Esophagus (tissue), 2 donors: ENCODE results near the gene IFNL1. TPM values are rescaled to one million over a fixed set of nuclear protein-coding genes. Genes with fewer than 3 reads are reported as not detected.

Experiments
- H3K27ac ChIP-seq, 2 donors: one replicate each; pipeline ENCODE4 v1.5.1; 2013; ENCODE audit warnings: low read depth in 2 of 2, mild to moderate bottlenecking in 2 of 2, inconsistent platforms in 1 of 2, low read length in 1 of 2, moderate library complexity in 1 of 2
- H3K27me3 ChIP-seq, 2 donors: one replicate each; pipeline ENCODE4 v1.6.1; 2013; ENCODE audit warnings: low read length in 2 of 2, control low read depth in 1 of 2, mild to moderate bottlenecking in 1 of 2; ENCODE audit not compliant: insufficient read depth in 2 of 2, control insufficient read depth in 1 of 2
- H3K36me3 ChIP-seq, 2 donors: one replicate each; pipeline ENCODE4 v1.6.1; 2013; ENCODE audit warnings: low read length in 1 of 2; ENCODE audit not compliant: control insufficient read depth in 2 of 2, insufficient read depth in 2 of 2
- H3K4me1 ChIP-seq, 2 donors: one replicate each; pipeline ENCODE4 v1.6.1; 2013; ENCODE audit warnings: low read length in 1 of 2; ENCODE audit not compliant: control insufficient read depth in 2 of 2, insufficient read depth in 2 of 2
- H3K4me3 ChIP-seq, 2 donors: one replicate each; pipeline ENCODE4 v1.5.1; 2013; ENCODE audit warnings: low read length in 2 of 2, mild to moderate bottlenecking in 2 of 2, low read depth in 1 of 2, moderate library complexity in 1 of 2
- H3K9me3 ChIP-seq, 2 donors: one replicate each; pipeline ENCODE4 v1.6.1; 2013; ENCODE audit warnings: mild to moderate bottlenecking in 2 of 2, low read depth in 1 of 2, low read length in 1 of 2, moderate library complexity in 1 of 2; ENCODE audit not compliant: control insufficient read depth in 2 of 2, insufficient read depth in 1 of 2
- WGBS, 2 donors: extraction: QIAGEN DNeasy Blood & Tissue Kit; methylation state at CpG; one replicate each; pipeline ENCODE4 v1.1.7; 2013; 5-methylcytosine and 5-hydroxymethylcytosine counted together
- polyA plus RNA-seq, 2 donors: library from polyadenylated mRNA; stranded (reverse); fragments of 200-250 nt; gene quantifications; one replicate each; pipeline ENCODE4 v1.2.3, GENCODE V29; 2013
- donor health status: healthy with polysubstance abuse.
- donor health status: Bipolar disorder and iron deficiency.

Gene IFNL1
- polyA plus RNA-seq, 2 donors = not detected

GRCh38 chr19:39317476-39317875 lies 21.3 kb downstream of the IFNL1 start:
- H3K4me3 ChIP-seq = no peak overlapping the region
- peaks cover 3 to 4% of the 10 kb centered on the region in 2 donors for H3K4me1 ChIP-seq
- no peaks in the 10 kb centered on the region for H3K9me3 ChIP-seq
- H3K36me3 ChIP-seq = no peaks in the 10 kb centered on the region
- H3K27me3 ChIP-seq = no peaks in the 10 kb centered on the region
- H3K27ac ChIP-seq = no peak overlapping the region
- 92 to 97% methylated on average over 4 of the region's 4 CpGs for WGBS, 2 donors

- 95 to 97% methylated on average over 5 of the region's 5 CpGs for WGBS, 2 donors
- H3K4me3 ChIP-seq = no peak overlapping the region
- H3K36me3 ChIP-seq = no peaks in the 10 kb centered on the region
- H3K27ac ChIP-seq = no peak overlapping the region
- no peaks in the 10 kb centered on the region for H3K9me3 ChIP-seq
- peaks cover 3 to 4% of the 10 kb centered on the region in 2 donors for H3K4me1 ChIP-seq
- no peaks in the 10 kb centered on the region for H3K27me3 ChIP-seq
Observed at GRCh38 chr19:39318071-39318470, 21.9 kb downstream of the IFNL1 start.

GRCh38 chr19:39318690-39319089 lies 22.5 kb downstream of the IFNL1 start:
- Histone ChIP-seq H3K4me1 (peaks cover 3 to 4% of the 10 kb centered on the region in 2 donors), H3K27me3 (no peaks in the 10 kb centered on the region), H3K4me3 (no peak overlapping the region), H3K27ac (no peak overlapping the region), H3K36me3 (no peaks in the 10 kb centered on the region), H3K9me3 (no peaks in the 10 kb centered on the region)
- 94 to 96% methylated on average over 4 of the region's 4 CpGs for WGBS, 2 donors

- no peaks in the 10 kb centered on the region for H3K9me3 ChIP-seq
- WGBS, 2 donors = 76 to 79% methylated on average over 5 of the region's 5 CpGs
- H3K36me3 ChIP-seq = no peaks in the 10 kb centered on the region
- peaks cover 3 to 4% of the 10 kb centered on the region in 2 donors for H3K4me1 ChIP-seq
- H3K27me3 ChIP-seq = no peaks in the 10 kb centered on the region
- H3K27ac ChIP-seq = no peak overlapping the region
- H3K4me3 ChIP-seq = no peak overlapping the region
Observed at GRCh38 chr19:39319098-39319891, 23.1 kb downstream of the IFNL1 start.

- H3K4me1 ChIP-seq = peaks cover 3 to 4% of the 10 kb centered on the region in 2 donors
- 27 to 35% methylated on average over 10 to 16 of the region's 16 CpGs for WGBS, 2 donors
- no peak overlapping the region for H3K27ac ChIP-seq
- H3K9me3 ChIP-seq = no peaks in the 10 kb centered on the region
- no peaks in the 10 kb centered on the region for H3K27me3 ChIP-seq
- no peaks in the 10 kb centered on the region for H3K36me3 ChIP-seq
- H3K4me3 ChIP-seq = peak overlapping the region; percentile 55 to 65
Observed at GRCh38 chr19:39319892-39320248, 23.7 kb downstream of the IFNL1 start.

GRCh38 chr19:39321117-39321831 lies 25.1 kb downstream of the IFNL1 start:
- Histone ChIP-seq H3K9me3 (no peaks in the 10 kb centered on the region), H3K4me1 (peaks cover 3 to 4% of the 10 kb centered on the region in 2 donors), H3K36me3 (no peaks in the 10 kb centered on the region), H3K4me3 (peak overlapping the region in 1 of 2 donors; percentile 65), H3K27ac (no peak overlapping the region), H3K27me3 (no peaks in the 10 kb centered on the region)
- 19 to 20% methylated on average over 7 to 10 of the region's 10 CpGs for WGBS, 2 donors

- Histone ChIP-seq H3K4me1 (peaks cover 3 to 4% of the 10 kb centered on the region in 2 donors), H3K27me3 (no peaks in the 10 kb centered on the region), H3K36me3 (no peaks in the 10 kb centered on the region), H3K9me3 (no peaks in the 10 kb centered on the region), H3K27ac (no peak overlapping the region), H3K4me3 (no peak overlapping the region)
Observed at GRCh38 chr19:39321832-39322176, 25.6 kb downstream of the IFNL1 start.

- Histone ChIP-seq H3K9me3 (no peaks in the 10 kb centered on the region), H3K4me1 (peaks cover 3 to 4% of the 10 kb centered on the region in 2 donors), H3K27me3 (no peaks in the 10 kb centered on the region), H3K27ac (no peak overlapping the region), H3K36me3 (no peaks in the 10 kb centered on the region), H3K4me3 (no peak overlapping the region)
- WGBS, 2 donors = 74 to 86% methylated on average over 5 of the region's 5 CpGs
Observed at GRCh38 chr19:39324242-39324842, 28.1 kb downstream of the IFNL1 start.

- Histone ChIP-seq H3K27me3 (no peaks in the 10 kb centered on the region), H3K9me3 (no peaks in the 10 kb centered on the region), H3K27ac (no peak overlapping the region), H3K4me1 (no peaks in the 10 kb centered on the region), H3K4me3 (no peak overlapping the region), H3K36me3 (no peaks in the 10 kb centered on the region)
- WGBS, 2 donors = 75 to 76% methylated on average over 16 of the region's 16 CpGs
Observed at GRCh38 chr19:39325778-39326665, 29.8 kb downstream of the IFNL1 start.
